ENCODE measurements around the gene PLAC8. TPM values are rescaled to one million over a fixed set of nuclear protein-coding genes. Genes with fewer than 3 reads are reported as not detected.
A peak's percentile ranks its signal among the peaks of the same experiment; 100 is the strongest.

PLAC8 gene
- total RNA-seq, 2 donors from 2014 or later: 246 to 715 TPM

- peak overlapping the region; percentile 91 for H3K27ac ChIP-seq
- no peak for TF ChIP-seq CTCF (IDR thresholded peaks at IDR 0.05)
- H3K4me3 ChIP-seq: no peak overlapping the region
- DNase-seq: peak; percentile 52
- H3K27me3 ChIP-seq: no peaks in the 10 kb centered on the region
- H3K4me1 ChIP-seq: no peaks in the 10 kb centered on the region
- H3K9ac ChIP-seq (ENCODE audit: low read depth in 2 of 2, low read length in 2 of 2): peak overlapping the region in 1 of 2 donors; percentile 4
- intact Hi-C loops (cut with DNase I): no loop called here
- H3K9me3 ChIP-seq: no peaks in the 10 kb centered on the region
- H3K36me3 ChIP-seq: no peaks in the 10 kb centered on the region
Observed at GRCh38 chr4:83129264-83129663, 14.7 kb upstream of the PLAC8 start.

- Histone ChIP-seq H3K27ac (peak overlapping the region; percentile 91), H3K27me3 (no peaks in the 10 kb centered on the region), H3K36me3 (no peaks in the 10 kb centered on the region), H3K9me3 (no peaks in the 10 kb centered on the region), H3K4me1 (no peaks in the 10 kb centered on the region), H3K4me3 (no peak overlapping the region), H3K9ac (ENCODE audit: low read depth in 2 of 2, low read length in 2 of 2) (peak overlapping the region in 1 of 2 donors; percentile 26)
- intact Hi-C loops (cut with DNase I): no loop called here
- no peak for DNase-seq
- no peak for TF ChIP-seq CTCF (IDR thresholded peaks at IDR 0.05)
Observed at GRCh38 chr4:83128240-83128929, 13.9 kb upstream of the PLAC8 start.

GRCh38 chr4:83125738-83126141, 11.2 kb upstream of the PLAC8 start:
- no peak for TF ChIP-seq CTCF (IDR thresholded peaks at IDR 0.05)
- intact Hi-C loops (cut with DNase I): no loop called here
- Histone ChIP-seq H3K4me1 (no peaks in the 10 kb centered on the region), H3K9ac (ENCODE audit: low read depth in 2 of 2, low read length in 2 of 2) (no peak overlapping the region), H3K4me3 (no peak overlapping the region), H3K9me3 (no peaks in the 10 kb centered on the region), H3K27me3 (no peaks in the 10 kb centered on the region), H3K27ac (peak overlapping the region; percentile 91), H3K36me3 (no peaks in the 10 kb centered on the region)
- peak; percentile 88 for DNase-seq

GRCh38 chr4:83124111-83124780, 9.7 kb upstream of the PLAC8 start:
- no peak for TF ChIP-seq CTCF (IDR thresholded peaks at IDR 0.05)
- DNase-seq: no peak
- H3K27me3 ChIP-seq: no peaks in the 10 kb centered on the region
- intact Hi-C loops (cut with DNase I): no loop called here
- no peak overlapping the region for H3K4me3 ChIP-seq
- H3K4me1 ChIP-seq: no peaks in the 10 kb centered on the region
- no peak overlapping the region for H3K9ac ChIP-seq (ENCODE audit: low read depth in 2 of 2, low read length in 2 of 2)
- no peaks in the 10 kb centered on the region for H3K36me3 ChIP-seq
- H3K9me3 ChIP-seq: no peaks in the 10 kb centered on the region
- no peak overlapping the region for H3K27ac ChIP-seq

GRCh38 chr4:83121246-83121645, 6.7 kb upstream of the PLAC8 start:
- Histone ChIP-seq H3K36me3 (no peaks in the 10 kb centered on the region), H3K4me3 (no peak overlapping the region), H3K27ac (no peak overlapping the region), H3K4me1 (peaks cover 4% of the 10 kb centered on the region), H3K9ac (ENCODE audit: low read depth in 2 of 2, low read length in 2 of 2) (no peak overlapping the region), H3K9me3 (no peaks in the 10 kb centered on the region), H3K27me3 (no peaks in the 10 kb centered on the region)
- TF ChIP-seq CTCF (IDR thresholded peaks at IDR 0.05): no peak
- DNase-seq: no peak
- intact Hi-C loops (cut with DNase I): no loop called here
